Measurements from ENCODE around the gene LRP1. TPM values are rescaled to one million over a fixed set of nuclear protein-coding genes. Genes with fewer than 3 reads are reported as not detected.

LRP1 gene
- total and polyA plus RNA-seq, 2 of the 13 experiments (the other 11 are each of a cell fraction or from before 2014, with no cell fraction given): 14.7 to 30.8 TPM

DNA sequence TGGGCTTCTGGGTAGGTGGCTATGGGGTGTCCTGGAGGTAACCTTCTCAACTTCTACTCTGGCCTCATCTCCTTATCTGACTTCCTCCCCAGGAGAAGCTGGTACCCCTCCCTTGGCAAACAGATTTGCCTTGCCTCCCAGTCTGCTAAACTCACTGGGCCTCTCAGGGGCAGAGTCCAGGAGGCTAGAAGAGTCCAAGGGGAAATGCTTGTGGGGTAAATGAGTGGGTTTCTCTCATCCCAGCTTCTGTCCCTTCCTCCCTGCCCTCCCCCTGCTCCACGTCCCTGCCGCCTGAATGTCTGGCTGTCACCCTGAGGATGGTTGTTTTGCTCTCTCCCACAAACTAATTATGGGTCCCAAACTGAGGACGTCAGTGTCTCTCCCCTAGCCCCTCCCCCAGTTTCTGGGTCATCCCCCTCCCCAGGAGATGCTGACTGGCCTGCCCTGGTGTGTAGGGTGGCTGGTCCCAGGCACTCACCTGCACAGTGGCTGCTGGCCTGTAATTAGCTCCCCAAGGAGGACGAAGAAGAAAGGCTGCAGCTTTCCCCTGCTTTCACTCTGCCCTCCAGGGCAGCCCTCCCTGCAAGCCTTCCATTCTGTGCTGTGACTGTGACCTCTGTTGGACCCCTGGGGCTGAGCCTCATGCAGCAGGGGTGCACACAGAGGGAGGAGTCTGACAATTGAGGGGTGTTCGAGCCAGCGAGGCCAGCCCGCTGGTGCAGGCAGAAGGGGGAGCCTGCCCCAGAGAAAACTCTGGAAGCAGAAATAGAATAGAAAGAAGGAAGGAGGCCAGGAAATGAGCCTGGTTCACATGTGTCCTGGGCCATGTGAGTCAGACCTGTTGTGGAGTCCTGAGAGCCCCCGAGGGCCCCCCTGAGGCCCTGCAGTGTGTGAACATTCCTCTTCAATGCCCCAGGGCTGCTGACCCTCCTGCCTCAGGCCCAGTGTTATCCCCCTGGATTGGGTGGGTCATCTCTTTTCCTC lies 19.0 kb downstream of the LRP1 start, which contains the start of gene LRP1-AS (continued):
- TF ChIP-seq PAX8 (CRISPR knock-in tag; IDR thresholded peaks at IDR 0.05; ENCODE audit: borderline replicate concordance) (no peak), ZBTB7A (CRISPR knock-in tag; IDR thresholded peaks at IDR 0.05) (no peak), ZC3H13 (CRISPR knock-in tag; IDR thresholded peaks at IDR 0.05) (no peak), JDP2 (CRISPR knock-in tag; IDR thresholded peaks at IDR 0.05; ENCODE audit: borderline replicate concordance) (no peak), TBL1XR1 (IDR thresholded peaks at IDR 0.05; ENCODE audit: borderline replicate concordance, low read length, partially characterized antibody) (no peak), AGO1 (IDR thresholded peaks at IDR 0.05; ENCODE audit: low read depth, low read length, poor library complexity, severe bottlenecking) (no peak), ZNF501 (CRISPR knock-in tag; IDR thresholded peaks at IDR 0.05) (no peak), SMAD9 (CRISPR knock-in tag; IDR thresholded peaks at IDR 0.05) (no peak), CEBPB (IDR thresholded peaks at IDR 0.05; ENCODE audit: borderline replicate concordance, low read depth, low read length) (no peak), ZNF430 (CRISPR knock-in tag; IDR thresholded peaks at IDR 0.05) (no peak; the same call in 1 of the 2 replicates), MTF1 (CRISPR knock-in tag; IDR thresholded peaks at IDR 0.05) (no peak), XRCC5 (optimal IDR thresholded peaks at IDR 0.05; ENCODE audit: low read length) (no peak), TCF7L2 (IDR thresholded peaks at IDR 0.05; ENCODE audit: low read depth, low read length) (no peak), ZNF383 (CRISPR knock-in tag; IDR thresholded peaks at IDR 0.05; ENCODE audit: borderline replicate concordance) (no peak), ZKSCAN5 (CRISPR knock-in tag; IDR thresholded peaks at IDR 0.05) (no peak)
- TF ChIP-seq, protein P1, sequence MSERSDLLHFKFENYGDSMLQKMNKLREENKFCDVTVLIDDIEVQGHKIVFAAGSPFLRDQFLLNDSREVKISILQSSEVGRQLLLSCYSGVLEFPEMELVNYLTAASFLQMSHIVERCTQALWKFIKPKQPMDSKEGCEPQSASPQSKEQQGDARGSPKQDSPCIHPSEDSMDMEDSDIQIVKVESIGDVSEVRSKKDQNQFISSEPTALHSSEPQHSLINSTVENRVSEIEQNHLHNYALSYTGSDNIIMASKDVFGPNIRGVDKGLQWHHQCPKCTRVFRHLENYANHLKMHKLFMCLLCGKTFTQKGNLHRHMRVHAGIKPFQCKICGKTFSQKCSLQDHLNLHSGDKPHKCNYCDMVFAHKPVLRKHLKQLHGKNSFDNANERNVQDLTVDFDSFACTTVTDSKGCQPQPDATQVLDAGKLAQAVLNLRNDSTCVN (CRISPR knock-in tag; IDR thresholded peaks at IDR 0.05; ENCODE audit: borderline replicate concordance): peak; percentile 14; the same call in 1 of the 2 replicates
- TF ChIP-seq, protein P2, sequence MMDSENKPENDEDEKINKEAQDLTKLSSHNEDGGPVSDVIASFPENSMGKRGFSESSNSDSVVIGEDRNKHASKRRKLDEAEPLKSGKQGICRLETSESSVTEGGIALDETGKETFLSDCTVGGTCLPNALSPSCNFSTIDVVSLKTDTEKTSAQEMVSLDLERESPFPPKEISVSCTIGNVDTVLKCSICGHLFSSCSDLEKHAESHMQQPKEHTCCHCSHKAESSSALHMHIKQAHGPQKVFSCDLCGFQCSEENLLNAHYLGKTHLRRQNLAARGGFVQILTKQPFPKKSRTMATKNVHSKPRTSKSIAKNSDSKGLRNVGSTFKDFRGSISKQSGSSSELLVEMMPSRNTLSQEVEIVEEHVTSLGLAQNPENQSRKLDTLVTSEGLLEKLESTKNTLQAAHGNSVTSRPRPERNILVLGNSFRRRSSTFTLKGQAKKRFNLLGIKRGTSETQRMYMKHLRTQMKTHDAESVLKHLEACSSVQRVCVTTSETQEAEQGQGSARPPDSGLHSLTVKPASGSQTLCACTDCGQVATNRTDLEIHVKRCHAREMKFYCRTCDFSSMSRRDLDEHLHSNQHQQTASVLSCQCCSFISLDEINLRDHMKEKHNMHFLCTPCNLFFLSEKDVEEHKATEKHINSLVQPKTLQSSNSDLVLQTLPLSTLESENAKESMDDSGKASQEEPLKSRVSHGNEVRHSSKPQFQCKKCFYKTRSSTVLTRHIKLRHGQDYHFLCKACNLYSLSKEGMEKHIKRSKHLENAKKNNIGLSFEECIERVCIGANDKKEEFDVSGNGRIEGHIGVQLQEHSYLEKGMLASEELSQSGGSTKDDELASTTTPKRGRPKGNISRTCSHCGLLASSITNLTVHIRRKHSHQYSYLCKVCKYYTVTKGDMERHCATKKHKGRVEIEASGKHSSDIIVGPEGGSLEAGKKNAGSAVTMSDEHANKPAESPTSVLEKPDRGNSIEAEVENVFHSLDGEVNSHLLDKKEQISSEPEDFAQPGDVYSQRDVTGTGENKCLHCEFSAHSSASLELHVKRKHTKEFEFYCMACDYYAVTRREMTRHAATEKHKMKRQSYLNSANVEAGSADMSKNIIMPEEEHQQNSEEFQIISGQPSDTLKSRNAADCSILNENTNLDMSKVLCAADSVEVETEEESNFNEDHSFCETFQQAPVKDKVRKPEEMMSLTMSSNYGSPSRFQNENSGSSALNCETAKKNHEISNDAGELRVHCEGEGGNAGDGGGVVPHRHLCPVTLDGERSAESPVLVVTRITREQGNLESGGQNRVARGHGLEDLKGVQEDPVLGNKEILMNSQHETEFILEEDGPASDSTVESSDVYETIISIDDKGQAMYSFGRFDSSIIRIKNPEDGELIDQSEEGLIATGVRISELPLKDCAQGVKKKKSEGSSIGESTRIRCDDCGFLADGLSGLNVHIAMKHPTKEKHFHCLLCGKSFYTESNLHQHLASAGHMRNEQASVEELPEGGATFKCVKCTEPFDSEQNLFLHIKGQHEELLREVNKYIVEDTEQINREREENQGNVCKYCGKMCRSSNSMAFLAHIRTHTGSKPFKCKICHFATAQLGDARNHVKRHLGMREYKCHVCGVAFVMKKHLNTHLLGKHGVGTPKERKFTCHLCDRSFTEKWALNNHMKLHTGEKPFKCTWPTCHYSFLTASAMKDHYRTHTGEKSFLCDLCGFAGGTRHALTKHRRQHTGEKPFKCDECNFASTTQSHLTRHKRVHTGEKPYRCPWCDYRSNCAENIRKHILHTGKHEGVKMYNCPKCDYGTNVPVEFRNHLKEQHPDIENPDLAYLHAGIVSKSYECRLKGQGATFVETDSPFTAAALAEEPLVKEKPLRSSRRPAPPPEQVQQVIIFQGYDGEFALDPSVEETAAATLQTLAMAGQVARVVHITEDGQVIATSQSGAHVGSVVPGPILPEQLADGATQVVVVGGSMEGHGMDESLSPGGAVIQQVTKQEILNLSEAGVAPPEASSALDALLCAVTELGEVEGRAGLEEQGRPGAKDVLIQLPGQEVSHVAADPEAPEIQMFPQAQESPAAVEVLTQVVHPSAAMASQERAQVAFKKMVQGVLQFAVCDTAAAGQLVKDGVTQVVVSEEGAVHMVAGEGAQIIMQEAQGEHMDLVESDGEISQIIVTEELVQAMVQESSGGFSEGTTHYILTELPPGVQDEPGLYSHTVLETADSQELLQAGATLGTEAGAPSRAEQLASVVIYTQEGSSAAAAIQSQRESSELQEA (CRISPR knock-in tag; IDR thresholded peaks at IDR 0.05; ENCODE audit: not compliant biosample characterization): no peak
- TF ChIP-seq, protein P3, sequence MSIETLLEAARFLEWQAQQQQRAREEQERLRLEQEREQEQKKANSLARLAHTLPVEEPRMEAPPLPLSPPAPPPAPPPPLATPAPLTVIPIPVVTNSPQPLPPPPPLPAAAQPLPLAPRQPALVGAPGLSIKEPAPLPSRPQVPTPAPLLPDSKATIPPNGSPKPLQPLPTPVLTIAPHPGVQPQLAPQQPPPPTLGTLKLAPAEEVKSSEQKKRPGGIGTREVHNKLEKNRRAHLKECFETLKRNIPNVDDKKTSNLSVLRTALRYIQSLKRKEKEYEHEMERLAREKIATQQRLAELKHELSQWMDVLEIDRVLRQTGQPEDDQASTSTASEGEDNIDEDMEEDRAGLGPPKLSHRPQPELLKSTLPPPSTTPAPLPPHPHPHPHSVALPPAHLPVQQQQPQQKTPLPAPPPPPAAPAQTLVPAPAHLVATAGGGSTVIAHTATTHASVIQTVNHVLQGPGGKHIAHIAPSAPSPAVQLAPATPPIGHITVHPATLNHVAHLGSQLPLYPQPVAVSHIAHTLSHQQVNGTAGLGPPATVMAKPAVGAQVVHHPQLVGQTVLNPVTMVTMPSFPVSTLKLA (IDR thresholded peaks at IDR 0.05): no peak

Data from HepG2 (cell line).